SHP77 (cell line): ENCODE measurements around the gene PRAMEF12.
"Not testable (repeated sequence)": the region's sequence is repeated elsewhere in the genome, so short reads cannot be mapped to it uniquely, and the experiment has no call there.

ENCODE experiments used
- DNase-seq, 2 experiments: peaks; one replicate each; lab custom pipeline; 2025; lab: John Stamatoyannopoulos, UW

Gene PRAMEF12

DNA sequence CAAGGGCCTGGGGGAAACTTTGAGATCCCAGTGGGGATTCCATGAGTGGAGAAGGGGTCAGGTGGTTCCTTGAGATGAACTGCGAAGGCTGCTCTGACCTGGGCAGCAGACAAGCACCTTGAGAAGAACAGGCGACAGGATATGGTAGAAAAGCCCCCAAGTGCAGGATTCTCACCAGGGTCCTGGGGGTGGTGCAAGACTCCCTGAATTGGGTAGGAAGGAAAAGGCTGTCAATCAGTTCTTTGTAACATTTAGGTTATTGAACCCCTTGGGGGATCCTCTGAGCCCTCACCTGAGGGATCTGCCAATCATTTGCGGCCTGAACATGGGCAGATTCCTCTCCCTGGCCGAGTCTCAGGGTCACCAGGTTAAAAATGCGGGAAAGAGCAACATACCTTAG lies 2.4 kb upstream of the PRAMEF12 start:
- DNase-seq: no peak

DNA sequence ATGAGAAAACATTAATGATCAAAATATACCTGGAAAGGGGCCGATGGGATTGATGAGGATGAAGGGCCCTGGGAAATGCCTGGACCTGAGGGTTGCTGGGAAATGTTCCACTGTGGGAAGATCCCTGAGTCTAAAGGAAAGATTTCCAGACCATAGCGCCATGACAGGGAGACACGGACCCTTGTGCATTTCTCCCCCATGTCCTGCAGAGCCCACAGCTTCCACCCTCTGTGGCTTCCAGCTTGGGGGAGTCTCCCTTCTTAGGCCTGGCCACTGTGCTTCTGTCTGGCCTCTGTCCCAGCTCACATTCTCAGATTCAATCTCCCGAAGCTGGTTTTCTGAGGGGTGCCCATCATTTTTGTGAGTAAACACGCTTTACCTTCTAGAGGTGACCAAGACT lies 1.0 kb upstream of the PRAMEF12 start:
- no peak for DNase-seq

- no peak for DNase-seq
Measured at GRCh38 chr1:12774801-12775345, 1.3 kb downstream of the PRAMEF12 start.

DNA sequence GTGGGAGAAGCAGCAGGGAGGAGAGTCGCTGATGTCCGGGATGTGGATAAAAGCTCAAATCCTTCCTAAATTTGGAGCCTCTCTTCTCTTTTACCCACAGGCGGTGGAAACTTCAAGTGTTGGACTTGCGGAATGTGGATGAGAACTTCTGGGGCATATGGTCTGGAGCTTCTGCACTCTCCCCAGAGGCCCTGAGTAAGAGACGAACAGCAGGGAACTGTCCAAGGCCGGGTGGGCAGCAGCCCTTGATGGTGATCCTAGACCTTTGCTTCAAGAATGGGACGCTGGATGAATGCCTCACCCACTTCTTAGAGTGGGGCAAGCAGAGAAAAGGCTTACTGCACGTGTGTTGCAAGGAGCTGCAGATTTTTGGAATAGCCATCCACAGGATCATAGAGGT lies 1.9 kb downstream of the PRAMEF12 start:
- no peak for DNase-seq

GRCh38 chr1:12776801-12777557 lies 3.4 kb downstream of the PRAMEF12 start:
- no peak for DNase-seq

GRCh38 chr1:12778061-12778460 lies 4.5 kb downstream of the PRAMEF12 start:
- DNase-seq: no peak

- DNase-seq: no peak
Measured at GRCh38 chr1:12778907-12779306, 5.4 kb downstream of the PRAMEF12 start.

GRCh38 chr1:12781488-12781887 lies 8.0 kb downstream of the PRAMEF12 start:
- DNase-seq: peak; percentile 8 to 16

GRCh38 chr1:12783783-12784182 lies 10.2 kb downstream of the PRAMEF12 start:
- peak; percentile 4 to 56 for DNase-seq

DNA sequence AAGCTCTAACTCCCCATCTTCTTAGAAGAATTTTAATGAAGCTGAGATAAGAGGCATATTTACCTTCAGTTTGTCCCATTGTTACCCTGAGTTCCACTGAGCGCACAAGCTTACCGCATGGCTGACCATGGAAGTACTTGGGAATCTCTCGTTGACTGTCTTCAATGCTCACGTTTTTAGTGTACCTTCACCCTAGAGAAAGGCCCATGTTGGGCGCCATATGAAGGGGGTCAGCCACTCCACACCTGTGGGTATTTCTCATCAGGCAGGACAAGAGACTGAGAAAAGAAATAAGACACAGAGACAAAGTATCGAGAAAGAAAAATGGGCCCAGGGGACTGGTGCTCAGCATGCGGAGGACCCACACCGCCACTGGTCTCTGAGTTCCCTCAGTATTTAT lies 11.2 kb downstream of the PRAMEF12 start:
- not testable (repeated sequence) for DNase-seq

DNA sequence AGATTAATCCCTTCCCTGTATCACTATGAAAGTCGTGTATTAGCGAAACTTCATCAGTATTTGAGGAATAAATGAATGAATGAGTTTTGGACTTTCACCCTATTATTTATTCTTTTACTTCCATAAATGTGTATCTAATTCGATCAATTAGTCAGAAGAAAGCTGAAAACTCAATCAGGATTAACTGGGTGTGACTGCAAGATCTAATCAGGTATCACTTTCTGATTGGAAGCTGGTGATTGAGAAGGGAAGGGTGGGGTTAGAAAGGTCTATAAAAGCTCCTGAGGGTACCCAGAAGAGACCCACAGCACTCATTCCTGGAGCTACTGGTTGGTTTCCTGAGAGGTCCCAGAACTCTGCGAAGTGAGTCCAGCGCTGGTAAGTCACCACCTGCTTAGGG lies 17.6 kb downstream of the PRAMEF12 start, which contains the start of gene PRAMEF1:
Gene PRAMEF1 (plus strand): TSS at position 301 of the 400 bp plus-strand sequence. CDS start 1,831 bp downstream, outside the sequence.
- not testable (repeated sequence) for DNase-seq

DNA sequence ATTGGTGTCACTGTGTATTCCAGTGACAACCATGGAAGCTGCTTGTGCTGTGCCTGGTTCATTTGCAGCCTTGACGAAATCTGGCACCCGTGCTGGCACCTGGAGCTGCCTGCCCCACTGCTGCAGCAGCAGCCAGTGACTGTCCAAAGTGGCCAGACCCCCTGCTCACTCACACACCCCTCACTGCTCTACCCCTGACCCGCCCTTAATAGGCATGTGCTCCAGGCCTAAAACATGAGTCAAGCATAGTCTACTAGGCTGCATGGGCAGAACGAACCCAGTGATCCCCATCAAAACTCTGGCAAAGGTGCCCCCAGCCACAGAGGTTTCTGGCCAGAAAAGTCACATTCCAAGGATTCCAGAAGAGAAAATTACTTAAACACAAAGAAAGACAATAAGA lies 25.4 kb downstream of the PRAMEF12 start:
- no peak for DNase-seq

DNA sequence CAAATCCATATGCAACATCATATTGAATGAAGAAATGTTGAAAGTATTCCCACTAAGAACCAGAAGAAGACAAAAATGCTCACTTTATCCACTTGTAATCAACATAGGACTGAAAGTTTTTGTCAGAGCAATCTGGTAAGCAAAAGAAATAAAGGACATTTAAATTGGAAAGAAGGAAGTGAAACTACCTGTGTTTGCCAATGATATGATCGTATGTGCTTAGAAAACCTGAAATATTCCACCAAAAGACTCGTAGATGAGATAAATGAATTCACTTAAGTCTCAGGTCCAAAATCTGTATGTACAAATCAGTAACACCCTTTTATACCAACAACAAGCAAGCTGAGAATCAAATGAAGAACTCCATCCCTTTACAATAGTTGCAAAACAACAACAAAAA lies 26.2 kb downstream of the PRAMEF12 start:
- DNase-seq: no peak

- DNase-seq: no peak
Measured at GRCh38 chr1:12809933-12810332, 36.4 kb downstream of the PRAMEF12 start.

DNA sequence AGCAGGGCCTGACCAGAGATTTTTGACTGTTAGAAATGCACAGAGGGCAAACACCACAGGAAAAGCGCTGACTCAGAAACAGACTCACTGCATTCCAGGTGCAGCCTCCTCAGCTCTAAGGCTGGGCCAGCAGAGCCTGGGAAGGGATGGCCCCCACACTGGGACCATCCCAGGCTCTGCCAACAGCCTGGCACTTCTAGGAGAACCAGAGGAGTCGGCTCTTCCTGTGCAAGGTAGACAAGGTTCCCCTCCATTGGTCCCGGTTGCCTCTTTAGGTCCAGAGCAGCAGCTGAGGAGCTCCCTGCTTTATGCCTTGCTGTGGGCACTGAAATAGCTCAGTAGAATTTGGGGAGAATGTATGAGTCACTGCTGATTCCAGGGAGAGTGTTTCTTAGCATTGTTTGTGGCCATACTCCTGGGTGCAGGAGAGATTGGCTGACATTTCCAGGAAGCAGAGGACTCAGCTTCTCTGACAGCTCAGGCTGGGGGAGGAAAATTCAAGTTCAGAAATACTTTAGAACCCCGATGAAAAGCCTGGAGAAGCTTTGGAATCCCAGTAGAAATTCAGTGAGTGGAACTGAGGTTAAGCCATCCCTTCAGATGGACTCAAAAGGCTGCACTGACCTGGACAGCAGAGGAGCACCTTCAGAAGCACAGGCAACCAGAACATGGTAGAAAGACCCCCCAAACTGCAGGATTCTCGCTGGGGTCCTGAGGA lies 37.3 kb downstream of the PRAMEF12 start:
- no peak for DNase-seq

- DNase-seq: no peak
Measured at GRCh38 chr1:12811409-12811784, 37.9 kb downstream of the PRAMEF12 start.

DNA sequence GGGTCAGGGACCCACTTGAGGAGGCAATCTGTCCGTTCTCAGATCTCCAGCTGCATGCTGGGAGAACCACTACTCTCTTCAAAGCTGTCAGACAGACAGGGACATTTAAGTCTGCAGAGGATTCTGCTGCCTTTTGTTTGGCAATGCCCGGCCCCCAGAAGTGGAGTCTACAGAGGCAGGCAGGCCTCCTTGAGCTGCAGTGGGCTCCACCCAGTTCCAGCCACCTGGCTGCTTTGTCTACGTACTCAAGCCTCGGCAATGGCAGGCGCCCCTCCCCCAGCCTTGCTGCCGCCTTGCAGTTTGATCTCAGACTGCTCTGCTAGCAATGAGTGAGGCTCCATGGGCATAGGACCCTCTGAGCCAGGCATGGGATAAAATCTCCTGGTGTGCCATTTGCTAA lies 45.5 kb downstream of the PRAMEF12 start:
- DNase-seq: peak in 1 of 2 experiments; percentile 4
